Osteoblast (primary cell): ENCODE data around the gene CD40. TPM values are rescaled to one million over a fixed set of nuclear protein-coding genes. Genes with fewer than 3 reads are reported as not detected.

ENCODE experiments used
- DNase-seq: peaks from one replicate; pipeline ENCODE4 v3.0.0; 2011; ENCODE audit warnings: low spot score, mixed read lengths; ENCODE audit not compliant: insufficient read length; ENCODE audit errors: missing footprints
- H2AFZ ChIP-seq: 2 replicates; pipeline ENCODE4 v1.6.0; 2011; ENCODE audit warnings: mild to moderate bottlenecking, low read length
- H3K27ac ChIP-seq: 2 replicates; pipeline ENCODE4 v1.5.1; 2011; ENCODE audit warnings: mild to moderate bottlenecking, low read depth, low read length, moderate library complexity
- H3K27me3 ChIP-seq: 2 replicates; pipeline ENCODE4 v1.6.0; 2012; ENCODE audit warnings: mild to moderate bottlenecking, control low read depth, inconsistent platforms, low read length, moderate library complexity; ENCODE audit not compliant: insufficient read depth
- H3K36me3 ChIP-seq: 2 replicates; pipeline ENCODE4 v1.5.1; 2011; ENCODE audit warnings: mild to moderate bottlenecking, low read length, control low read depth, moderate library complexity; ENCODE audit not compliant: insufficient read depth
- H3K4me1 ChIP-seq: 2 replicates; pipeline ENCODE4 v1.5.1; 2011; ENCODE audit warnings: mild to moderate bottlenecking, low read length, control low read depth, moderate library complexity; ENCODE audit not compliant: insufficient read depth
- H3K4me2 ChIP-seq: 2 replicates; pipeline ENCODE4 v1.6.0; 2011; ENCODE audit warnings: mild to moderate bottlenecking, low read length; ENCODE audit not compliant: insufficient read depth
- H3K4me3 ChIP-seq: fragments of 200-600 bp; sonication (generic); 3 replicates; pipeline ENCODE4 v1.5.1; 2012; ENCODE audit warnings: mild to moderate bottlenecking, low read length, inconsistent platforms; ENCODE audit not compliant: insufficient read depth
- H3K79me2 ChIP-seq: 2 replicates; pipeline ENCODE4 v1.6.0; 2012; ENCODE audit warnings: mild to moderate bottlenecking, low read length, control low read depth, inconsistent platforms; ENCODE audit not compliant: insufficient read depth
- H3K9me3 ChIP-seq: 2 replicates; pipeline ENCODE4 v1.5.1; 2011; ENCODE audit warnings: low read depth, low read length, control low read depth
- H4K20me1 ChIP-seq: 2 replicates; pipeline ENCODE4 v1.6.0; 2012; ENCODE audit warnings: mild to moderate bottlenecking, low read length, control low read depth; ENCODE audit not compliant: insufficient read depth
- CTCF ChIP-seq: IDR thresholded peaks from 2 replicates; pipeline ENCODE4 v1.5.1; 2011; ENCODE audit warnings: mild to moderate bottlenecking, low read depth, low read length, moderate library complexity; ENCODE audit errors: extremely low read depth
- total RNA-seq: library from RNA; depleted of rRNA; stranded (reverse); fragments of >200 nt; gene quantifications from 2 replicates; pipeline ENCODE4 v1.2.3, GENCODE V29; 2012

The CD40 gene
- total RNA-seq, 1 donor = 2.5 TPM

GRCh38 chr20:46122516-46123481, 4.7 kb downstream of the CD40 start:
- no peak overlapping the region for H3K4me3 ChIP-seq
- no peaks in the 10 kb centered on the region for H3K36me3 ChIP-seq
- H3K79me2 ChIP-seq = no peaks in the 10 kb centered on the region
- DNase-seq = no peak
- peak overlapping the region; percentile 15 for H3K4me2 ChIP-seq
- H4K20me1 ChIP-seq = peaks cover 5% of the 10 kb centered on the region
- H3K4me1 ChIP-seq = peaks cover 10% of the 10 kb centered on the region
- TF ChIP-seq CTCF = no peak
- H3K9me3 ChIP-seq = no peaks in the 10 kb centered on the region
- H3K27ac ChIP-seq = no peak overlapping the region
- no peak overlapping the region for H2AFZ ChIP-seq
- no peaks in the 10 kb centered on the region for H3K27me3 ChIP-seq

GRCh38 chr20:46123482-46124245, 5.5 kb downstream of the CD40 start:
- no peak for DNase-seq
- Histone ChIP-seq H3K4me2 (no peak overlapping the region), H3K79me2 (no peaks in the 10 kb centered on the region), H3K4me3 (no peak overlapping the region), H3K36me3 (no peaks in the 10 kb centered on the region), H2AFZ (no peak overlapping the region), H3K27ac (no peak overlapping the region), H3K9me3 (no peaks in the 10 kb centered on the region), H3K4me1 (peaks cover 8% of the 10 kb centered on the region), H3K27me3 (no peaks in the 10 kb centered on the region), H4K20me1 (peaks cover 5% of the 10 kb centered on the region)
- no peak for TF ChIP-seq CTCF

- TF ChIP-seq CTCF = no peak
- Histone ChIP-seq H3K27me3 (peaks cover 6% of the 10 kb centered on the region), H3K27ac (no peak overlapping the region)
Observed at GRCh38 chr20:46126440-46127056, 8.4 kb downstream of the CD40 start.

More at GRCh38 chr20:46126440-46127056, 8.4 kb downstream of the CD40 start:
- Histone ChIP-seq H3K4me2 (no peak overlapping the region), H2AFZ (no peak overlapping the region), H3K4me1 (peaks cover 8% of the 10 kb centered on the region), H3K9me3 (no peaks in the 10 kb centered on the region), H3K36me3 (no peaks in the 10 kb centered on the region), H3K79me2 (no peaks in the 10 kb centered on the region), H3K4me3 (no peak overlapping the region), H4K20me1 (peaks cover 5% of the 10 kb centered on the region)
- no peak for DNase-seq
